IPS DF 6.9 (cell line): ENCODE data around the gene MST1.

Source experiments
- DNase-seq: peaks from one replicate; pipeline ENCODE4 v3.0.0-alpha.2; 2013; ENCODE audit warnings: low read depth, low spot score
- H3K27ac ChIP-seq: one replicate; pipeline ENCODE4 v1.5.1; 2013; ENCODE audit warnings: low read length, control low read depth
- H3K27me3 ChIP-seq: 2 replicates; pipeline ENCODE4 v1.6.1; 2013; ENCODE audit warnings: mild to moderate bottlenecking, low read length; ENCODE audit not compliant: control insufficient read depth, insufficient read depth
- H3K36me3 ChIP-seq: 2 replicates; pipeline ENCODE4 v1.6.1; 2013; ENCODE audit warnings: low read length; ENCODE audit not compliant: control insufficient read depth, insufficient read depth
- H3K4me1 ChIP-seq: 2 replicates; pipeline ENCODE4 v1.6.1; 2013; ENCODE audit warnings: low read length; ENCODE audit not compliant: control insufficient read depth, insufficient read depth
- H3K4me3 ChIP-seq: 2 replicates; pipeline ENCODE4 v1.5.1; 2013; ENCODE audit warnings: mild to moderate bottlenecking, low read length
- H3K9me3 ChIP-seq: 2 replicates; pipeline ENCODE4 v1.6.1; 2013; ENCODE audit warnings: low read length, inconsistent platforms; ENCODE audit not compliant: control insufficient read depth, insufficient read depth
- WGBS: extraction: QIAGEN DNeasy Blood & Tissue Kit; methylation state at CpG from one replicate; pipeline ENCODE4 v1.1.7; 2013; ENCODE audit warnings: mixed read lengths, missing lambda C conversion rate; ENCODE audit not compliant: insufficient read length, insufficient coverage; 5-methylcytosine and 5-hydroxymethylcytosine counted together

MST1 gene

GRCh38 chr3:49674497-49674983, 14.7 kb downstream of the MST1 start:
- Histone ChIP-seq H3K27me3 (no peaks in the 10 kb centered on the region), H3K27ac (no peak overlapping the region), H3K36me3 (peaks cover 37% of the 10 kb centered on the region), H3K9me3 (no peaks in the 10 kb centered on the region), H3K4me1 (peaks cover 1% of the 10 kb centered on the region; the same call in 1 of the 2 replicates), H3K4me3 (peak overlapping the region; percentile 68)
- DNase-seq, result no peak
- WGBS, result no CpG with 5 or more reads among the region's 34 CpGs

GRCh38 chr3:49673715-49674496, 15.4 kb downstream of the MST1 start, which contains the start of gene APEH:
APEH (plus strand) TSS chr3:49674351; CDS start chr3:49674402, 51 bp downstream.
- Histone ChIP-seq H3K36me3 (peaks cover 30% of the 10 kb centered on the region), H3K4me3 (peak within 1 kb of the TSS; percentile 68), H3K4me1 (peaks cover 1% of the 10 kb centered on the region; the same call in 1 of the 2 replicates), H3K27me3 (no peaks in the 10 kb centered on the region), H3K27ac (no peak within 1 kb of the TSS), H3K9me3 (no peaks in the 10 kb centered on the region)
- no CpG with 5 or more reads among the region's 71 CpGs for WGBS
- DNase-seq, result peak; percentile 93

- H3K9me3 ChIP-seq, result no peaks in the 10 kb centered on the region
- no peaks in the 10 kb centered on the region for H3K27me3 ChIP-seq
- WGBS, result no CpG with 5 or more reads among the region's 17 CpGs
- peak overlapping the region; percentile 68; the same call in 1 of the 2 replicates for H3K4me3 ChIP-seq
- no peak overlapping the region for H3K27ac ChIP-seq
- peaks cover 25% of the 10 kb centered on the region for H3K36me3 ChIP-seq
- DNase-seq, result no peak
- peaks cover 1% of the 10 kb centered on the region; the same call in 1 of the 2 replicates for H3K4me1 ChIP-seq
These were observed 16.1 kb downstream of the MST1 start for GRCh38 chr3:49673121-49673714.

DNA sequence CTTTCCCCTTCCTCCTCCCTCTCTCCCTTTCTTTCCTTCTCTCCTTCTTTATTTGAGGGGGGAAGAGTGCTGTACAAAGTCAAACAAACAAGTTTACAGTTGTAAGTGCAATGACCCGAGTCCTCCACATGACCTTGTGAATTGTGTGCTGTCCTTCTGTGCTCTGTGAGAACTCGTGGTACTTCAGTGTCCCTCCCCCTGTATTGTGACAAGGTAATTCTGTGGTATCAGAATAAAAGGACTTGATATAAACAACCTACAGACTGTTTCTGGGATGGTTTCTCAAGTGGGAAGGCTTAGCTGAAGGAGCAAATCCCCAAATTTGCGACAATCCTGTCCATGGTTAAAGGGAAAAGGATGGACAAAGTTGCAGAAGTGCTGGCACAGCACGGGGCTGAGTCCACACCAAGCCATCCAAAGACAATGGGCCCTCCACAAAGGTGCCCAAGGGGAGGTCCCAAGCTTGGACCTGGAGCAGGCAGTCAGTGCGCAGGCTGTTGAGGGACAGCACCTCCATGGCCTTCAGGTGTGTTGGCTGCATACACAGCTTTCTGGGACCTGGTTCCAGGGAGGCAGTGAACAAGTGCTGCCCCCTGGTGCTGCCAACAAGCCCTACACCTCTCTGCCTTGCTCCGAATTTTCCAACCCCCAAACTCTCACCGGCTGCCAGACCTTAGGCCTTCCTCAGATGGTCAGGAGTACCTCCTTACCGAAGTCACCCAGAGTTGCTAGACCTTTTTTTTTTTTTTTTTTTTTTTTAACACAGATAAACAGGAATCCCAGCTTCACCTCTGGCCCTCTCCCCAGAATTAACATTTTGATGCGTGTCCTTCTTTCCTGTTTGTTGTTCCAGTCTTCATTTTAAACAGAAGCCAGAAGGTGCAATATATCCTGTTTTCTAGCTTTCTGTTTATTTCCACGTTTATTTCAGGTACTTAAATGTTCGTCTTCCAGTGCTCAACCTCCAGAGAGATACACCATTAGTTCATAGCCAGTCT, 17.7 kb downstream of the MST1 start:
- H3K4me1 ChIP-seq, result peaks cover 1% of the 10 kb centered on the region; the same call in 1 of the 2 replicates
- WGBS, result no CpG with 5 or more reads among the region's 11 CpGs
- no peak overlapping the region for H3K27ac ChIP-seq
- H3K4me3 ChIP-seq, result no peak overlapping the region
- no peaks in the 10 kb centered on the region for H3K9me3 ChIP-seq
- H3K27me3 ChIP-seq, result no peaks in the 10 kb centered on the region
- peak; percentile 88 for DNase-seq
- H3K36me3 ChIP-seq, result peaks cover 9% of the 10 kb centered on the region

- WGBS, result no CpG with 5 or more reads among the region's 6 CpGs
- H3K36me3 ChIP-seq, result peaks cover 3% of the 10 kb centered on the region; the same call in 1 of the 2 replicates
These were observed 18.4 kb downstream of the MST1 start for GRCh38 chr3:49670940-49671290.

DNA sequence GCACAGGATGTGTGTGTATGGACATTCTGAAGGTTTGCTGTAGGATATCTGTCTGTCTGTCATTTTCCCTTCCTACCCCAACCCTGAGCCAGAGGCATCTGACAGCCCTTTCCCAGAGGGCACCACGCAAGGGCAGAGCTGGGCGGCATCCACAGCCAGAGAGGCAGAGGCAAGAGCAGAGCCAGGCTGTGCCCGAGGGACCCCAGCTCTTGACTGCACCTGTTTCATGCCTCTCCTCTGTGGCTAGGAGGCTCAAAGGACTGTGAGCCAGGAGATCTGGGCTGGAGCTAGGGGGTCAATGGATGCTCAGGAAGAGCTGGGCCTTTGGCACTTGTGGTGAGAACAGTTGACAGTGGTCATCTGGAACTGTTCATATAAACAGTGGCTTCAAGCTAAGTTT, 19.9 kb downstream of the MST1 start:
- peaks cover 1% of the 10 kb centered on the region; the same call in 1 of the 2 replicates for H3K4me1 ChIP-seq
- H3K36me3 ChIP-seq, result no peaks in the 10 kb centered on the region
- no peak for DNase-seq
- no peak overlapping the region for H3K27ac ChIP-seq
- no peaks in the 10 kb centered on the region for H3K27me3 ChIP-seq
- H3K4me3 ChIP-seq, result no peak overlapping the region
- no peaks in the 10 kb centered on the region for H3K9me3 ChIP-seq
- no CpG with 5 or more reads among the region's 3 CpGs for WGBS

More at GRCh38 chr3:49670940-49671290, 18.4 kb downstream of the MST1 start:
- no peak overlapping the region for H3K27ac ChIP-seq
- H3K4me3 ChIP-seq, result no peak overlapping the region
- H3K9me3 ChIP-seq, result no peaks in the 10 kb centered on the region
- H3K27me3 ChIP-seq, result no peaks in the 10 kb centered on the region
- no peak for DNase-seq
- H3K4me1 ChIP-seq, result peaks cover 1% of the 10 kb centered on the region; the same call in 1 of the 2 replicates

GRCh38 chr3:49668861-49669260, 20.4 kb downstream of the MST1 start:
- H3K36me3 ChIP-seq, result no peaks in the 10 kb centered on the region
- no peak overlapping the region for H3K27ac ChIP-seq
- WGBS, result no CpG with 5 or more reads among the region's 5 CpGs
- DNase-seq, result no peak
- no peak overlapping the region for H3K4me3 ChIP-seq
- no peaks in the 10 kb centered on the region for H3K27me3 ChIP-seq
- H3K4me1 ChIP-seq, result peaks cover 1% of the 10 kb centered on the region; the same call in 1 of the 2 replicates
- H3K9me3 ChIP-seq, result no peaks in the 10 kb centered on the region

- Histone ChIP-seq H3K9me3 (no peaks in the 10 kb centered on the region), H3K4me3 (no peak overlapping the region), H3K36me3 (no peaks in the 10 kb centered on the region), H3K4me1 (peaks cover 1% of the 10 kb centered on the region; the same call in 1 of the 2 replicates), H3K27ac (no peak overlapping the region), H3K27me3 (no peaks in the 10 kb centered on the region)
- WGBS, result no CpG with 5 or more reads among the region's 5 CpGs
- DNase-seq, result no peak
These were observed 20.9 kb downstream of the MST1 start for GRCh38 chr3:49668414-49668797.

DNA sequence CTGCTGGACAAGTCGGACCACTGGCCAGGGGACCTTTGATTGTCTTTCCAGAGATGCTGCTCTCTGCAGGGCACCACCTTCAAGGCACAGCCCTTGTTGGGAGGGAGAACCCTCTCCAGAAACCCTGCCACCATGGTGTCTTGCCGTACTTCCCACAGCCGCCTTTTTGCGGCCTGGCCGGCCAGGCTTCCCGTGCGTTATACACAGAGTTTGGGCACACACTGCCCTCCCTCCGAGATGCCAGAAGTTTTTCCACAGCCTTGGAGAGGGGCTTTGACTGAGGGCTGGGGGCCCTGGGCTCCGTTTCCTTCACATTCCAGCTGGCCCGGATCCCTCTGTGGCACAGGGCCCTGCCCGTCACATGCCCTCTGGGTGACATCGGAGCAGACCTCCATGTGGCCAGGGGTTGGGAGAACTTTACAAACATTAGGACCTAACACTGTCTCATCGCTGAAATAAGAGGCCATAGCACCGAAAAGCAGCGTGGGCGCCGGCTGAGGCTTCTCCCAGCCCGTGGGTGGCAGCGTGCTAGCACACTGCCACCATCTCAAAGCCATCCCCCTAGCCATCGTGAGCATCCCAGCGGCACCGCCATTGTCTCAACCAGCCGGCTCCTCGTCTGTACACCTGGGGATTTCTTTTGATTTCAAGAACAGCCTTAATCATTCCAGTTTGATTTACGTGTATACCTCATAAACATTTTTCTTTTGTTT, 21.4 kb downstream of the MST1 start:
- no peak for DNase-seq
- Histone ChIP-seq H3K4me3 (no peak overlapping the region), H3K9me3 (no peaks in the 10 kb centered on the region), H3K27ac (no peak overlapping the region), H3K4me1 (peaks cover 1% of the 10 kb centered on the region; the same call in 1 of the 2 replicates), H3K36me3 (no peaks in the 10 kb centered on the region), H3K27me3 (no peaks in the 10 kb centered on the region)
- no CpG with 5 or more reads among the region's 25 CpGs for WGBS
